Choroid plexus epithelial cell (primary cell): ENCODE measurements around the gene UBR4.

Experiments used
- DNase-seq: peaks from one replicate; pipeline ENCODE4 v3.0.0-alpha.2; 2010; ENCODE audit warnings: low read depth
- H3K4me3 ChIP-seq: 2 replicates; pipeline ENCODE4 v1.5.1; 2011; ENCODE audit warnings: low read depth, mild to moderate bottlenecking, control low read depth, low read length, moderate library complexity
- CTCF ChIP-seq: conservative IDR thresholded peaks from 2 replicates; pipeline ENCODE4 v1.5.1; 2011; ENCODE audit warnings: low read depth, mild to moderate bottlenecking, control low read depth, inconsistent platforms, low read length, moderate library complexity

The UBR4 gene

GRCh38 chr1:19067182-19067911 lies 142.7 kb downstream of the UBR4 start:
- no peak overlapping the region for H3K4me3 ChIP-seq
- no peak for DNase-seq
- no peak for TF ChIP-seq CTCF

GRCh38 chr1:19066874-19067181 lies 143.2 kb downstream of the UBR4 start:
- DNase-seq: no peak
- no peak overlapping the region for H3K4me3 ChIP-seq
- no peak for TF ChIP-seq CTCF

GRCh38 chr1:19066248-19066873 lies 143.7 kb downstream of the UBR4 start:
- no peak overlapping the region for H3K4me3 ChIP-seq
- DNase-seq: no peak
- TF ChIP-seq CTCF: no peak

GRCh38 chr1:19065526-19066247 lies 144.4 kb downstream of the UBR4 start:
- H3K4me3 ChIP-seq: no peak overlapping the region
- no peak for DNase-seq
- no peak for TF ChIP-seq CTCF

- no peak for TF ChIP-seq CTCF
- H3K4me3 ChIP-seq: no peak overlapping the region
- DNase-seq: no peak
Measured at GRCh38 chr1:19064906-19065450, 145.1 kb downstream of the UBR4 start.

- H3K4me3 ChIP-seq: no peak overlapping the region
- no peak for TF ChIP-seq CTCF
- DNase-seq: no peak
Measured at GRCh38 chr1:19063122-19063521, 146.9 kb downstream of the UBR4 start.
